ENCODE results near the gene ATAD1.
"Not testable (repeated sequence)": the region's sequence is repeated elsewhere in the genome, so short reads cannot be mapped to it uniquely, and the experiment has no call there.

Gene ATAD1, protein sequence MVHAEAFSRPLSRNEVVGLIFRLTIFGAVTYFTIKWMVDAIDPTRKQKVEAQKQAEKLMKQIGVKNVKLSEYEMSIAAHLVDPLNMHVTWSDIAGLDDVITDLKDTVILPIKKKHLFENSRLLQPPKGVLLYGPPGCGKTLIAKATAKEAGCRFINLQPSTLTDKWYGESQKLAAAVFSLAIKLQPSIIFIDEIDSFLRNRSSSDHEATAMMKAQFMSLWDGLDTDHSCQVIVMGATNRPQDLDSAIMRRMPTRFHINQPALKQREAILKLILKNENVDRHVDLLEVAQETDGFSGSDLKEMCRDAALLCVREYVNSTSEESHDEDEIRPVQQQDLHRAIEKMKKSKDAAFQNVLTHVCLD

DNA sequence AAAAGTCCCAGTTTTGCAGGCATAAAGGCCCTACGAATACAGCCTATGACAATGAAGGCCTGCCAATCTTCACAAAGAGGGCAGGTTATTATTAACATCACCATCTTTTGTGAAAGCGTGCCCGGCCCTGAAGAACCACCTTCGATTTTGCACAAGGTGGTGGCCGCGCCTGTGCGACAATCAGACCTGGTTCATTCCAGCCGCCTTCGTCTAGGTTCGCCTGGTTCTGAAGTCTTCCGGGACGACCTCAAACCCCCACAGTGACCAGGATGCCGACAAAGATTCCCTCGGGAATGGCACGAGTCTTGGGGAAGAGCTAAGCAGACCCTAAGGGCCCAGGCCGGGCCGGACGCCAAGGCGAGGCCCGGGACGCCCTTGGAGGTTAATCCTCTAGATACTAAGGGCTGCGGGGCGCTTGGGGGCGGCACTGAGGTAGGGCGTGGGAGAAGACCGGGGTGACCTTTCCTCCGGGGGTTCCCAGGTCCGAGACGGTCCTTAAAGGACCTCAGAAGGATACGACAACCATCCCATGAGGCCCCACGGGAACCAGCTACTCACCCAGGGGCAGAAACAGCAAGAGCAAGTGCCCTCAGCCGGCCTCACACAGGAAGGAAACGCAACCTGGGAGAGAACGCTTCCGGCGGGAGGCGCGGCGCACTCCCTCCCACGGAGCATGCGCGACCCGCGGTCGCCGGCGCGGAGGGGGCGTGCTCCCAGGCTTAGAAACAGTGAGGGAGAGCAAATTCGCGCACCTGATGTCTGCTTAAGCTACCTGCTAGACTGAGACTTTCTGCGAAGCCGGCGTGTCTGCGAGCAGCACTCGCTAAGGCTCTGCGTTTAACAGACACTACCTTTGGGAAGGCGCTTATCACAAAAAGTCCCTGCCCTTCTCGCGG is at the start of gene ATAD1:
TSS of gene ATAD1 (minus strand) at position 618 of the 896 bp plus-strand sequence. CDS start 3,627 bp downstream, outside the sequence.
- peak; percentile 50 for DNase-seq

DNA sequence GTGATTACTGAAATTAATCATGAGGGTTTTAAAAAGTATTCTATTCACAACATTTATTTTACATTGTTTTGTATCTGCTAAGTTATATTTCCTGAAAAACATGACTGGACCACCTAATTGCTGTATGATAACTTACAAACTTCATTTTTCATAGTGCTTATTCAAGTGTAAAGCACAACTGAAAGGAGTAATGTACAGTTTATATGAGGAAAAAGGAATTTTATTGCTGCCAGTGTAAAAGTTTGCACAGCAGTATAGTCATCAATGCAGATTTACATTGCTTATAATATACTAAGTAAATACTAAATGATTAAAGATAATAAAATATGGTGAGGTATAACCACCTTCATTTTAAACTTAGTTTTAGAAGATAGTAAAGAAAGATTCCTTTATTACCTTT is 49.4 kb upstream of the ATAD1 start:
- no peak for DNase-seq

DNA sequence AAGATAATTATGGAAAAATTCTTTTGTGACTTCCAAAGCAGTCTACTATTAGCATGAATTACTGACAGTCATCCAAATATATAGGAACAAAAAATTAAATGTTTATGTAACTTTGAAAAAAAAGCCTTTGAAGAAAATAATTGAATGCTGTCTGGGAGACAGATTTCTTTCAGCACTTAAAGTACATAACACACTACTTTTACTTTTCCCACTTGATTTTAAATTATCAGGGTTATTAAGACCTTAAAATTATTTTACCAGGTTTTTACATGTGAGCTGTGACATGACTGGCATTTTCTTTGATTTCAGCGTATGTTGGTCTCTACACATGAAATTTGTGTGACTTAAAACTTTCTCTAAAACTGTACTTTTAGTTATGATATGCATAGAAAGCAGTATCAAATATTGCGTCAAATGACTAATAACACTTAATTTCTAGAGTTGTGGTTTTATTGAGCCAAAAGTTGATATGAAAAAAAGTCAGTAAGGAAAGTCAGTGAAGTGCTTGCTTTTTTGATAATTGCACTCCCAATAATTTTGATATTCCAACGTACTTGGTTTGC is 48.5 kb upstream of the ATAD1 start:
- DNase-seq = no peak

DNA sequence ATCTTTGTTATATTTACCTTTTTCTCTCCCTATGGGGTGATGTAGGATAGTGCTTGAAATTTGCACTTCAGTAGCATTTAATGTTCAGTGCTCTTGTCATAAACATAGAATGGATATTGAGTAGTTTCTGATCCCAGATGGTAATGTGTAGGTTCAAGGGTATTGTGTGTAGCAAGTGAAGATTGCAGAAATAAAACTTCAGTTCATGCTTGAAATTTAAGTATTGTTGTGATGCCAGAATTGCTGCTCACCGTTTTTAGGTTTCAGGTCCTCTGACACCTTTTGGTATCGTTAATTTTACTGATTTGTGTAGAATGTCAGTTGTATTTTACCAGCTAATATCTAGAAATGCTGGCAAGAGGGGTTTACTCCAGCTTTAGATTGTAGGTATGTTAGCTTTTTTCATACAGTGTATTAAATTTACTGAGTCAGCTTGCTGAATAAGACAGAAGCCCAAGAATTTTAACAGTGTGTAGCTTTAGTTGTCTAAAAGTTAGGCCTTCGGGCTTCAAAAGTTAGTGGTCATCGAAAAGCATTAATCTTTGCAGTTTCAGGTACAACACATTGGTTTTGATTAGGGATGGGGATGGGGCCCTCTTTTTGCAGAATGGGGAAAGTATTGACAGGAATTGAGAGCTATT is 47.3 kb upstream of the ATAD1 start:
- no peak for DNase-seq

DNA sequence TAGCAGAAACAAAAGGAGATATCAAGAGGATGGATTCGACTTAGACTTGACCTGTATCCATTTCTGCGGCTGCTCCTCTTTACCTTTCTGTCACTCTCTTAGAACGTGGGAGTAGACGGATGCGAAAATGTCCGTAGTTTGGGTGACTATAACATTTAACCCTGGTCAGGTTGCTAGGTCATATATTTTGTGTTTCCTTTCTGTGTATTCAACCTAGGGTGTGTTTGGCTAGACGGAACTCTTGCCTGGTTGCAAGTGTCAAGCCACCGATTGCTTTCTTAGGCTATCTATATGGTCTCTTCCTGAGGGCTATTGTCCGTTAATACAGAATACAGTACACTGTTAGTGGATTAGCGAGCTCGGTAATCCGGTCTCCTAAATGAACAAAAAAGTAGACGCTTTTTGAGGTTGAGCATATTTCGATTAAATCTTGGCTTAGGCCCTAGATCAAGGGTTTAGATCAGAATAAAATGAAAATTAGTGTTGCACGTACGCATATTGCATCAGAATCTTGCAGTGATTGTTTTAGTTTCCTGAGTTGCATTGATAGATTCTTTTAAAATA is 46.6 kb upstream of the ATAD1 start:
- DNase-seq = no peak

DNA sequence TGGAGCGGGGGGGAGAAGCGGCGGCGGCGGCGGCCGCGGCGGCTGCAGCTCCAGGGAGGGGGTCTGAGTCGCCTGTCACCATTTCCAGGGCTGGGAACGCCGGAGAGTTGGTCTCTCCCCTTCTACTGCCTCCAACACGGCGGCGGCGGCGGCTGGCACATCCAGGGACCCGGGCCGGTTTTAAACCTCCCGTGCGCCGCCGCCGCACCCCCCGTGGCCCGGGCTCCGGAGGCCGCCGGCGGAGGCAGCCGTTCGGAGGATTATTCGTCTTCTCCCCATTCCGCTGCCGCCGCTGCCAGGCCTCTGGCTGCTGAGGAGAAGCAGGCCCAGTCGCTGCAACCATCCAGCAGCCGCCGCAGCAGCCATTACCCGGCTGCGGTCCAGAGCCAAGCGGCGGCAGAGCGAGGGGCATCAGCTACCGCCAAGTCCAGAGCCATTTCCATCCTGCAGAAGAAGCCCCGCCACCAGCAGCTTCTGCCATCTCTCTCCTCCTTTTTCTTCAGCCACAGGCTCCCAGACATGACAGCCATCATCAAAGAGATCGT is 46.0 kb upstream of the ATAD1 start:
- DNase-seq = not testable (repeated sequence)

DNA sequence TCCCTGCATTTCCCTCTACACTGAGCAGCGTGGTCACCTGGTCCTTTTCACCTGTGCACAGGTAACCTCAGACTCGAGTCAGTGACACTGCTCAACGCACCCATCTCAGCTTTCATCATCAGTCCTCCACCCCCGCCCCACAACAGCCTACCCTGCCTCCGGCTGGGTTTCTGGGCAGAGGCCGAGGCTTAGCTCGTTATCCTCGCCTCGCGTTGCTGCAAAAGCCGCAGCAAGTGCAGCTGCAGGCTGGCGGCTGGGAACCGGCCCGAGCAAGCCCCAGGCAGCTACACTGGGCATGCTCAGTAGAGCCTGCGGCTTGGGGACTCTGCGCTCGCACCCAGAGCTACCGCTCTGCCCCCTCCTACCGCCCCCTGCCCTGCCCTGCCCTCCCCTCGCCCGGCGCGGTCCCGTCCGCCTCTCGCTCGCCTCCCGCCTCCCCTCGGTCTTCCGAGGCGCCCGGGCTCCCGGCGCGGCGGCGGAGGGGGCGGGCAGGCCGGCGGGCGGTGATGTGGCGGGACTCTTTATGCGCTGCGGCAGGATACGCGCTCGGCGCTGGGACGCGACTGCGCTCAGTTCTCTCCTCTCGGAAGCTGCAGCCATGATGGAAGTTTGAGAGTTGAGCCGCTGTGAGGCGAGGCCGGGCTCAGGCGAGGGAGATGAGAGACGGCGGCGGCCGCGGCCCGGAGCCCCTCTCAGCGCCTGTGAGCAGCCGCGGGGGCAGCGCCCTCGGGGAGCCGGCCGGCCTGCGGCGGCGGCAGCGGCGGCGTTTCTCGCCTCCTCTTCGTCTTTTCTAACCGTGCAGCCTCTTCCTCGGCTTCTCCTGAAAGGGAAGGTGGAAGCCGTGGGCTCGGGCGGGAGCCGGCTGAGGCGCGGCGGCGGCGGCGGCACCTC is 45.3 kb upstream of the ATAD1 start, which contains the start of the genes KLLN and PTEN:
TSS of gene KLLN (minus strand) at position 481 of the 891 bp plus-strand sequence. CDS start 1,046 bp downstream, outside the sequence.
TSS of gene PTEN (plus strand) at position 573 of the 891 bp plus-strand sequence. CDS start 845 bp downstream, outside the sequence.
- DNase-seq = peak; percentile 67

DNA sequence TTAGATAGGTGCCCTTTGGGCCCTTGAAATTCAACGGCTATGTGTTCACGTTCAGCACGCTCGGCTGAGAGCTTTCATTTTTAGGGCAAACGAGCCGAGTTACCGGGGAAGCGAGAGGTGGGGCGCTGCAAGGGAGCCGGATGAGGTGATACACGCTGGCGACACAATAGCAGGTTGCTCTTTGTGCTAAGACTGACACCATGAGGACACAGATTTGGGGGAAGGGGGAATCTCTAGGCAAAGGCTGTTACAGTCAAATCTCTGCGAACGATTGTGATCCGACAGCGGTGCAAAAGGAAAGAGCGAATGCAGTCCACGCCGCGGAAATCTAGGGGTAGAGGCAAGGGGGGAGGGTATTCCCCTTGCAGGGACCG is 44.6 kb upstream of the ATAD1 start:
- no peak for DNase-seq

DNA sequence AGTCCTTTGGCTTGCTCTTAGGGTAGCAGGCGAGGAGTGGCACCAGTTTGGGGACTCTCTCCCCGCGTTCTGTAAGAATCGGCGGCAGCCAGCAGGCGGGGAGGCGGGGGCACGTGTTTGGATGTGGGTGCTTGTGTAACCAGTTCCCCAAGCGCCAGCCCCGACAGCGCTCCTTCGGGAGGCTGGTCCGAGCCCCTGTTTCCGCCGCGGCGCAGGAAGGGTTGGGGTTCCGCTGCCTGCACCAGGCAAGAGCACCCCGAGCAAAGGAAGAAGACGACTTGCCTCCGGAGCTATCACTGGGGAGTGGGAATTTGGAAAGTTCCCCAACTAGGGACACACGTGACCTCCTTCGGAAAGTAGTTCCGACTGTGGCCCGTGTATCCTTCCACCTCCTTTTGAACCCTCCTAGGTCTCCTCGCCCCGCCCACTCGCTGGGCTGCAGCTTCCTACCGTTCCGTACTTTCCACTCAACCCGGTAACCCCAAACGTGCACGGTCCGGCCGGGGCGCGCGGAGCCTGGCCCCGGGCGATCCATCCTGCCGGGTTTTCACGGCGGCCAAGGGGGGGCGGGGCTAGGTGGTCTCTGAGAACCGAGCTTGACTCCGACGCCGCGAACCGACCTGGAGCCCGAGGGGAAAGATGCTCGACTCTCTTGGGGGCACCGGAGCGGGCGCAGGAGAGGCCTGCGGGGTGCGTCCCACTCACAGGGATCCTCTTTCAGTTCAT is 44.1 kb upstream of the ATAD1 start:
- peak; percentile 59 for DNase-seq

DNA sequence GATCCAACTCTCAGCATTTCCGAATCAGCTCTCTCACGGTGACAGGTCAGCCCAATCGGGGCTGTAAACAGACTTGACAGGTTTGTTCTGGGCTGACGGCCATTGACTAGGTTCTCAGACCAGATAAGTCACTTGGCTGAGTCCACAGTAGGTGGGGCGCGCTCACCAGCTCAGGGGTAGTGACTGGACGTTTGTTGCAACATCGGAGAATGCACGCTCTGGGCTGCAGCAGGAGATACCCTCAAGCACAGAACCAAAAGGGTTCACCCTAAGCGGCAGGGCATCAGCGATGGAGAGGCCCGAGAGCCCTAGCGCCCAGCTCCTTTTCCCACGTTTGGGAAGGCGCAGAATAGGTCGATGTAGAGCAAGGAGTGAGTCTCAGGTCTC is 43.5 kb upstream of the ATAD1 start:
- DNase-seq = no peak

DNA sequence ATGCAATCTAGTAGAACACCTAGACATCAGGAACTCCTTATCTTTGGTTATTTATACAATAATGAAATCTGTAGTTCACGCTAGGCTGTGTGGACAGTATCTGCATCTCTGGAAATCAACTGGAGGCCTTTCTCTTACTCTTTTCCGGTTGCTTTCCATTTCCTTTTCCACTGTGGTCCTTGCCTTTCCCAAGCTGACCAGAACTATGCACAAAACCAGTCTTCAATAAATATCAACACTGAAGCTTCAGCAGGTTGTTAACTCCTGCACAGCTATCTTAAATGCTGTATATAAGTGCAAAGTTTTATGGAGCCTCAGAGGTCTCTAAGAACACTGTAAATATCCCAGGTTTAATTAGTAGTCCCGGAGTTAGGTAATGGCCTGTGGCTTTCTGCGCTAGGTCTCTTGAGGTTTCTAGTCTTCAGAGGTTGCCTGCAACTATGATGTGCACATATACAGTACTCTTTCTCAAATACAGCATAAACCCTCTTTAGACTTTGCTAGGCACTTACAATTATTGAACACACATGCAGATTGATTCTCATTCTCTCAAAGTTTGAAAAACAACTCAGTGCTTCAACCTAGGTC is 42.9 kb upstream of the ATAD1 start:
- no peak for DNase-seq

DNA sequence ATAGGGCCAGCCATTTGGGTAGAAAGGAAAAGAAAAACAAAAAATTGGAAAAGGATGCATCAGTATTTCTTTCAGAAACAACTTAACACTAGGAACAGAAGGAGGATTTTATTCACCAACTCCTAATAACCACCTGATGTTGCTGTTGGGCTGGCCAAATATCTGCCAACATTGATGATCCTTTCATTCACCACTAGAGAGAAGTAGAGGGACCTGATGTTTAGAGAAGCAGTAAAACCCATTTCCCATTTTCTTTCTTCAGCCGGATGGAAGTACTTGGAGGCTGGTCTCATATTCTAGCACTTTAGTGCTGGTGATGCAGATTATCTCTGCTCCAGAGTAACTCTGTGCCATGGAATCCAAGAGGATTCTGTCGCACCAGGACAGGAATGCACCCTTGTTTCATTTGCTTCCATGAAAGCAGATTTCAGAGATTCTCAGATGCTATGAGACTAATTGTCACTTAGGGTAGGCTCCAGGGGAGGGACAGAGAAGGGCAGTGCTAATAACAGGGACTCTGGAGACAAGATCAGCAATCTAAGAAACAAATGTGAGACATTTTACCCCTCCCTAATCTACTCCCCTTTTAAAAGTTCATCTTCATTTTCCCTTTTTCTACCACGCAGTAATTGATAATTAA is 42.2 kb upstream of the ATAD1 start:
- no peak for DNase-seq

DNA sequence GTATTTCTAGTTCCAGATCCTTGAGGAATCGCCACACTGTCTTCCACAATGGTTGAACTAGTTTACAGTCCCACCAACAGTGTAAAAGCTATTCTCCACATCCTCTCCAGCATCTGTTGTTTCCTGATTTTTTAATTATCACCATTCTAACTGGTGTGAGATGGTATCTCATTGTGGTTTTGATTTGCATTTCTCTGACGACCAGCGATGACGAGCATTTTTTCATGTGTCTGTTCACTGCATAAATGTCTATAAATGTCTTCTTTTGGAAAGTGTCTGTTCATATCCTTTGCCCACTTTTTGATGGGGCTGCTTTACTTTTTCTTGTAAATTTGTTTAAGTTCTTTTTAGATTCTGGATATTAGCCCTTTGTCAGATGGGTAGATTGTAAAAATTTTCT is 37.6 kb upstream of the ATAD1 start:
- DNase-seq = not testable (repeated sequence)

DNA sequence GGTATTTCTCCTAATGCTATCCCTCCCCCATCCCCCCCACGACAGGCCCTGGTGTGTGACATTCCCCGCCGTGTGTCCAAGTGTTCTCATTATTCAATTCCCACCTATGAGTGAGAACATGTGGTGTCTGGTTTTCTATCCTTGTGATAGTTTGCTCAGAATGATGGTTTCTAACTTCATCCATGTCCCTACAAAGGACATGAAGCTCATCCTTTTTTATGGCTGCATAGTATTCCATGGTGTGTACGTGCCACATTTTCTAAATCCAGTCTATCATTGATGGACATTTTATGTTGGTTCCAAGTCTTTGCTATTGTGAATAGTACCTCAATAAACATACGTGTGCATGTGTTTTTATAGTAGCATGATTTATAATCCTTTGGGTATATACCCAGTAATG is 37.2 kb upstream of the ATAD1 start:
- not testable (repeated sequence) for DNase-seq

DNA sequence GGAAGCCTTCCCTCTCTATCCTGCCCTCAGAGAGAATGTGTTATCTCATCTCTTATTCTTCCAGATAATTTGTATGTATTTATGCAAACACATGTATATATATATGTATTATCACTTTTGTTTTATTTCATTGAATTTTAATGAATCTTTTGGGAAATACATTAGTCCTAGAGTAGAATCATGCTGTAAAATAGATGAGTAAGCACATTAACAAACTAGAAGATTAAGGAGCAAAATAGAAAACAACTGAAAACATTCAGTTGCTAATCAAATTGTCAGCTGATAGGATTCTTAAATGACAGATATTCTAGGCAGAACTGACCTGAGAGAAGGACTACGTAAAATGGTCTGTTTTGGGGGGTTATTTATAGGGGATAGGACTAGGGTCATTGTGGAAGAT is 34.1 kb upstream of the ATAD1 start:
- no peak for DNase-seq

DNA sequence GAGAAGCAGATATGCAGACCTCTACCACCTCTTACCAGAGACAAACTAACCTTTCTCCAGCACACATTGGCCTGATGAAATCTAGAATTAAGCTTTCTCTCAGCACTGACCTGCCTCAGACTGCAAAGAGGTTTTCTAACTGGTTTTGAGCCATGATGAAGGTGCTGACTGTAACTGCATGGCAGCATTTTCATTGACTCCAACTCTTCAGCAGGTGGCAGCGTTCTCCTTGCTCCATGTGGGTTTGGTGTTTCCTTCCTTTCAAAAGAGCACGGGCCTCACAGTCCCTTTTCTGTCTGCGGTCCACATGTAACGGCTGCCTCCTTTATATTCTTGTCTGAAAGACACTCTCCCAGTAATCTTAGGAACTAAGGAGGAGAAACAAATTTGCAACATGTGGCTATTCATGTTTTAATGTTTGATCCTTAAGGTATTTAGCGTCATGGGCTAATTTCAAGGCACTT is 32.7 kb upstream of the ATAD1 start:
- no peak for DNase-seq

DNA sequence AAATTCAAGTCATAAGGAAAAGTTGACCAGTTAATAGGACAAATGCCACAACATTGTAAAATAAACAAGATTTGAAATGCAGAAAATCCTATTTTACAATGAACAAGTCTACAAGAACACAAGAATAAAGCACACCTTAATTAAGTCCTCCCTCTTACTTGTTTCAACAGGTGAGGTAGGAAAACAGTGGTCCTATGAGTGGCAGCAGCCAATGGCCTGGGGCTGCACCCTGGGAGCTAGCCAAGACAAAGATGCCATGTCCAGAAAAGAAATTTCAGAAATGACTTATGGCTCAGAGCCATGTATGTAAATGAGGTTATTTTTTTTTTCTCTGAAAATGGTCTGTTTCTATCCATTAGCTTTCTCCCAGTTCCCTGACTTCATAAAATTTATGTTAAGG is 31.0 kb upstream of the ATAD1 start:
- no peak for DNase-seq

DNA sequence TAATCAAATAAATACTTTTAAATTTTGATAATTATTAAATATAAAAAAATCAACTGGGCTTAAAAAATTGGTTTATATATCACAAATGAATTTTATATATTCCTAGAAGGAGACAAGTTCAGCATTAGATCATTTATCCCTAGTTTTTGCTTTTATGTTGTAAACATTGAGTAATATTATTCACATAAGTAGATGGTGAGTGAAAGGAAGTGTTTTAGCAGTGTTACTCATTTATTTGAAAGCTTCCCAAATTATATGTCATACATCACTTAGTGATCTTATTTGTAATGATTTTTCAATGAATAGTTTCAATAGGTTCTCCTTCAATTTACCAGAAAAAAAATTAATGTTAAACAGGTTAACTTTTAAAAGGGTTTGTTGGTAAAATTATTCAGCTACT is 29.5 kb upstream of the ATAD1 start:
- no peak for DNase-seq

DNA sequence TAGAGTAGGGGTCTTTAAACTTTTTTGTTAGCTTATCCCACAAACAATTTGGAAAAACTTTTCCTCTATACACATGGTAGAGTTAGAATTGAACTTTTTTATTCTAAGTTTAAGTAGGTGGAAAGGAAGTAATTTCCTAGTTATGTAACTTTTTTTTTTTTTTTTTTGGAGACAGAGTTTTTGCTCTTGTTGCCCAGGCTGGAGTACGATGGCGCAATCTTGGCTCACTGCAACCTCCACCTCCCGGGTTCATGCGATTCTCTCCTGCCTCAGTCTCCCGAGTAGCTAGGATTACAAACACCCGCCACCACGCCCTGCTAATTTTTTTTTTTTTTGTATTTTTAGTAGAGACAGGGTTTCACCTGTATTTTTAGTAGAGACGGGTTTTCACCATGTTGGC is 28.7 kb upstream of the ATAD1 start:
- DNase-seq = not testable (repeated sequence)
